HEK293T (cell line): ENCODE data around the gene NELFB.

Experiments
- CTCF ChIA-PET: fragments of 350-600 bp; formaldehyde crosslinking; extraction: SDS; loops from one replicate; lab custom pipeline; 2021; ENCODE audit warnings: antibody characterized with exemption, inconsistent platforms; lab: Yijun Ruan, JAX
- POLR2A ChIA-PET: fragments of 350-600 bp; formaldehyde crosslinking; extraction: SDS; loops from one replicate; lab custom pipeline; 2020; ENCODE audit warnings: antibody characterized with exemption, inconsistent platforms; lab: Yijun Ruan, JAX
- DNase-seq: peaks from one replicate; pipeline ENCODE4 v3.0.0; 2012; ENCODE audit warnings: mixed read lengths; ENCODE audit errors: extremely low spot score
- ARNT ChIP-seq: fragments of 450-650 bp; IDR thresholded peaks from 2 replicates; pipeline ENCODE4 v1.6.1; 2017; ENCODE audit warnings: mild to moderate bottlenecking
- BHLHE40 ChIP-seq: fragments of 450-650 bp; IDR thresholded peaks from 2 replicates; pipeline ENCODE4 v1.6.1; 2016; ENCODE audit warnings: mild to moderate bottlenecking, moderate library complexity, borderline replicate concordance
- CTBP1 ChIP-seq: fragments of 450-650 bp; IDR thresholded peaks from 2 replicates; pipeline ENCODE4 v1.6.1; 2016; ENCODE audit warnings: borderline replicate concordance
- ELF4 ChIP-seq: fragments of 450-650 bp; IDR thresholded peaks from 2 replicates; pipeline ENCODE4 v1.6.1; 2017; ENCODE audit warnings: antibody characterized with exemption
- FOXA1 ChIP-seq: fragments of 450-650 bp; IDR thresholded peaks from 2 replicates; pipeline ENCODE4 v1.6.1; 2016; ENCODE audit warnings: mild to moderate bottlenecking
- FOXK2 ChIP-seq: fragments of 450-650 bp; IDR thresholded peaks from 2 replicates; pipeline ENCODE4 v1.6.1; 2016; ENCODE audit warnings: mild to moderate bottlenecking
- FOXM1 ChIP-seq: fragments of 450-650 bp; IDR thresholded peaks from 2 replicates; pipeline ENCODE4 v1.6.1; 2017; ENCODE audit warnings: mild to moderate bottlenecking, borderline replicate concordance
- HDGF ChIP-seq: fragments of 450-650 bp; IDR thresholded peaks from 2 replicates; pipeline ENCODE4 v1.6.1; 2017; ENCODE audit warnings: antibody characterized with exemption, borderline replicate concordance
- L3MBTL2 ChIP-seq: fragments of 450-650 bp; conservative IDR thresholded peaks from 2 replicates; pipeline ENCODE4 v1.6.1; 2016; ENCODE audit warnings: mild to moderate bottlenecking
- LEF1 ChIP-seq: fragments of 450-650 bp; IDR thresholded peaks from 2 replicates; pipeline ENCODE4 v1.6.1; 2017; ENCODE audit warnings: mild to moderate bottlenecking, borderline replicate concordance
- NFRKB ChIP-seq: fragments of 450-650 bp; IDR thresholded peaks from 2 replicates; pipeline ENCODE4 v1.6.1; 2016; ENCODE audit warnings: mild to moderate bottlenecking, moderate library complexity
- SP1 ChIP-seq: fragments of 450-650 bp; IDR thresholded peaks from 2 replicates; pipeline ENCODE4 v1.6.1; 2017
- SUZ12 ChIP-seq: fragments of 450-650 bp; IDR thresholded peaks from 2 replicates; pipeline ENCODE4 v1.6.1; 2016; ENCODE audit warnings: mild to moderate bottlenecking
- TARDBP ChIP-seq: fragments of 450-650 bp; IDR thresholded peaks from 2 replicates; pipeline ENCODE4 v1.6.1; 2016
- ZNF384 ChIP-seq: fragments of 450-650 bp; IDR thresholded peaks from 2 replicates; pipeline ENCODE4 v1.6.1; 2016
- TF ChIP-seq, protein P1 (sequence below): fragments of 450-650 bp; IDR thresholded peaks from 2 replicates; pipeline ENCODE4 v1.6.1; 2016

NELFB gene

DNA sequence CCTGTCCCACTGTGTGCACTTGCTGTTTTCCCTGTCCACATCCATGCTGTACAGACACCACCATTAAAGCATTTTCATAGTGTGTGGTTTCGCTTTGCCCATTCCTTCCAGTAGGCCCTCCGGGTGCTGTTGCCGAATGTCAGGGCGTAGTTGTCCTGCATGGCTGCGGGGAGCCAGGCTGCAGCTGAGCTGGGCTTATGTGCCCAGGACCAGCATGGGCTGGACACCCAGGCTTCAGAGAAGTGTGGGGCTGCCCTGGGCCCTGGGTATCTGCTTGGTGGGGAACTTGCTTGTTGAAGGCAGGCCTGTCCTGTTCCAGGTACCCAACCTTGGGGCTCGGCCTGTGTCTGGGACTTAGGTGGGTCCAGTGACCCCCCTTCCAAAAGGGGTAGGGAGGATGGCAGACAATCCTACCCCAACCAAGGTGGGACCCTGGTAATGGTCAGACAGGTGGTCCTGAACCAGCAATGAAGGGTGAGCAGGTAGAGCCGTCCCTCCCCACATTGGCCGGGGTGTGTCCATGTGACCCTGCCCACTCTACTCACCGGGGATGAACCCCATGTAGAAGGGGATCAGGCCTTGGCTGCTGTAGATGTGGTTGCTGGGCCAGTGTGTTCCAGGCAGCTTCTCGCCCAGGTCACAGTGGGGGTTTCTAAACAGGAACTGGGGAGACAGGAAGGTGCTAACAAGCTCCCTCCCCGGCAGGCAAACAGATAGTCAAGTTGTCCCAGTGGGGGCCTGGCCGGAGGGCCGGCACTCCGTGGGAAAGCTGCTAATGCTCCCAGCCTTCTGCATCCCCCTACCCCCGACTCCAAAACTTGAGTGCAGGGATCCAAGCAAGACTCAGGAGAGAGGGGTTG lies 11.3 kb upstream of the NELFB start:
- CTCF ChIA-PET, result no interaction called here
- TF ChIP-seq FOXM1 (no peak), ELF4 (0 out of 2 replicates have a peak, but pooled peaks have one; percentile 11)
- no peak for DNase-seq
- POLR2A ChIA-PET, result interaction anchor here (2.1 to 4.4 kb wide), 2 partner anchors 10 to 21 kb away, joined by 7 to 44 read pairs; partner anchors contain the start of genes NELFB and RNF208

DNA sequence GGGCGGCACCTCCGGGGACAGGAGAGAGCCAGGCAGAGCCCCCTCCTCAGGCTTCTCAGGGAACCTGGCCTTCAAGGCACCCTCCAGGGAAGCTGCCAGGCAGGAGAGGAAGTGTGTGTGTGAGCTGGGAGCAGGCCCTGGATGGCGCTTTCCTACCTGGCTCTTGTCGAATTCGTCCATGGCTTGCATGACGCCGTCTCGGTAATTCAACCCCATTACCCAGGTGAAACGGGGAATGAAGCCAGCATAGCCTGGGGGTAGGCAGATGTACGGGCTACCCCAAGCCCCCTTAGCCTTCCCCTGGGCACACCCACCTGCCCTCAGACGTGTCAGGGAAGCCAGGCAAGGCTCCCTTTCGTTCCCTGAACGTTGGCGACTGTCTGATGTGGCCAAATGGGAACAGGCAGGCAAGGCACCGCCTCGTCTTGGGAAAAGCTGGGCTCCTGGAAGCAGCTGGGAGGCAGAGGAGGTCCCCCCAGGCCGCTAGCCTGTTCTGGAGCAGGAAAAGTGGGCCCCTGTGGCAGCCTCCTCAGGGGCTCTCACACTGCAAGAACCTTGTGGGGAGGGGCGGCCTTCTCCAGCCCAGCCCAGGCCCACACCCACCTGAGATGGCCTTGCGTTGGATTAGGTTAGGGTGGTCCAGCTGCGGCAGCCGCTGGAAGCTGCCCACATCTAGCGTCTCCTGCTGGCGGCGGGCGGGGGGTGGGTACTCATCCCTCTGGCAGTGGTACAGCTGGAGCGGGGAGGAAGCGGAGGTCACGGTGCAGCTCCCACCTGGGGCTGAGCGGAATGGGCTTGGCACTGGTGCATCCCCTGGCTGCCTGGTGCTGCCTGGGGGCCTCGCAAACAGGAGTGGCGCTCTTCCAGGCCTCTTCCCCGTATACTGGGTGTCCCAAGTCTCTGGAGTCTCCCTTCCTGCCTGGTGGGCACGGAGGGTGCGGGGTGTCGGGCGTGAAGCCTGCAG lies 10.4 kb upstream of the NELFB start:
- no peak for DNase-seq
- TF ChIP-seq TARDBP (no peak), HDGF (no peak), ARNT (no peak), ELF4 (no peak), FOXM1 (no peak), SP1 (no peak), L3MBTL2 (no peak)
- TF ChIP-seq, protein P1, sequence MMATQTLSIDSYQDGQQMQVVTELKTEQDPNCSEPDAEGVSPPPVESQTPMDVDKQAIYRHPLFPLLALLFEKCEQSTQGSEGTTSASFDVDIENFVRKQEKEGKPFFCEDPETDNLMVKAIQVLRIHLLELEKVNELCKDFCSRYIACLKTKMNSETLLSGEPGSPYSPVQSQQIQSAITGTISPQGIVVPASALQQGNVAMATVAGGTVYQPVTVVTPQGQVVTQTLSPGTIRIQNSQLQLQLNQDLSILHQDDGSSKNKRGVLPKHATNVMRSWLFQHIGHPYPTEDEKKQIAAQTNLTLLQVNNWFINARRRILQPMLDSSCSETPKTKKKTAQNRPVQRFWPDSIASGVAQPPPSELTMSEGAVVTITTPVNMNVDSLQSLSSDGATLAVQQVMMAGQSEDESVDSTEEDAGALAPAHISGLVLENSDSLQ, result no peak
- ChIA-PET POLR2A (interaction anchor here (0.7 to 4.4 kb wide), 2 partner anchors 9 to 20 kb away, joined by 3 to 44 read pairs; partner anchors contain the start of gene NELFB), CTCF (no interaction called here)

DNA sequence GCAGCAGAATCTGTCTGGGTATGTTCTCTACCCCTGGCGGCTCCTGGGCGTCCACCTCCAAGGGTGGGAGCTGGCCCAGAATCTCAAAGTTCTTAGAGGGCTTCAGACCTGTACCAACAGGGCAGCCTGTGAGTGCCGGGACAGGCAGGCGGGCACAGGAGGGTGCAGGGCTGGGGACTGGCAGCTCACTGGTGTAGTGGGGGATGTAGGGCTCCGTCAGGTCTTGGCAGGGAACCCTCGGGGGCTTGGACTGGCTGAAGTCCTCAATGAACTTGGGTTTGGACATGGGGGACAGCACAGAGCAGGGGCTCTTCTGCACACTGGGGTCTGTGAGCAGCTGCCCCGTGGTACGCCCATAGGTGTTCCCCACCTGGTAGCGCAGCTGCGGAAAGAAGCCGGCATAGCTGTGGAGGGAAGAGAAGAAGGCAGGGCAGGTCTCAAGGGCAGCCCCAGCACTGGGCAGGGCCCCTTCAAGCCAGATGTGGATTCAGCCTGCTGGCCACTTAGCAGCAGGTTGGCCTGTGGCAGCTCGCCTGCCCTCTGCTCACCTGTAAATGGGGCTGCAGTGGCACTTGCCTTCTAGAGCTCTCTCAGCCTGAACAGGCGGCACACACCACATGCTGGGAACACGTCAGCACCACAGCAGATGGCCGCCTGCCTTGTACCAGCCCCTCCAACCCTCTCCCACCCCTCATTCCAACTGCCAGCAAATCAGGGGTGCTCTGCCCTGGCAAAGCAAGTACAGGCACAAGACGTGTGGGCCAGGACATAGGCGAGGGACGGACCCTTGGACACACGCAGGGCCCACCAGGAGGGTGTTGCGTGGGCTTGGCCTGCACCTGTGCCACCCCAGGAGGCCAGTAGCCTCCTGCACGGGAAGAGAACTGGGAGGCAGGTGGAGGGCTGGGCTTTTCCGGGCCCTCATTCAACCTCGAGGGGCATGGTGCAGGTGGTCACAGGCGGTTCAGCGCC lies 9.4 kb upstream of the NELFB start:
- POLR2A ChIA-PET, result interaction anchor here (4.4 kb wide), 1 partner anchor 8 kb away, joined by 44 read pairs; the partner anchor contains the start of gene NELFB
- DNase-seq, result no peak
- TF ChIP-seq CTBP1, result no peak
- TF ChIP-seq, protein P1, result no peak
- TF ChIP-seq ARNT, result no peak
- no peak for TF ChIP-seq L3MBTL2
- TF ChIP-seq NFRKB, result no peak
- TF ChIP-seq LEF1, result no peak
- no peak for TF ChIP-seq BHLHE40
- TF ChIP-seq TARDBP, result no peak
- no peak for TF ChIP-seq FOXM1
- TF ChIP-seq ZNF384, result no peak
- no peak for TF ChIP-seq SUZ12
- no peak for TF ChIP-seq FOXA1
- CTCF ChIA-PET, result no interaction called here

DNA sequence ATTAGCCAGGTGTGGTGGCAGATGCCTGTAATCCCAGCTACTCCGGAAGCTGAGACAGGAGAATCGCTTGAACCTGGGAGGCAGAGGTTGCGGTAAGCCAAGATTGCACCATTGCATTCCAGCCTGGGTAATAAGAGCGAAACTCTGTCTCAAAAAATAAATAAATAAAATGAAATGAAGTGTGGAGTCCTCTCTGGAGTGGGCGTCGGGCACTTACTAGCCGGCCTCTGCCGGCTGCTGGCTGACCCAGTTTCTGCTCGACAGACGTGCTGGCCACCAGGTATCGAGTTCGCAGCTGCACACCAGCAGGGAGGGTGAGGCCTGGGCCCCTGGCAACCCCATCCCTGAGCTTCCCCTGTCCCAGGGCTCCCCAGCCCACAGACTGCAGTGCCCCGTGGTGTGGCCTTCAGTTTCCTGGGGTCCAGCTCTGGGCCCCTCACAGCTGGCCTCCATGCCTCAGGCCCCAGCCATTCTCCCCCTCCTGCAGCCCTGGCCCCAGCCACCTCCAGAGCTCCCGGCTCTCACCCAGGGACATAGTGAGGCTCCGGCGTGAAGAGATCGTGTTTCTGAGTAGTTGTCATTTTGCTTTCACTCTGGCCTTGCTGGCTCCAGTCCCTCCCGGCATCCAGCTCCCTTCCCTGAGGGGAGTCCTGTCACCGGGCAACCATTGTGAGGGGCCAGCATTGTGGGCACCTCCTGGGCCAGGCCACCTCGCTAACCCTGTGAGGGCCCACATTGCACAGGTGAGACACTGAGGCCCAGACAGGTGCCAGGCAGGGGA lies 7.8 kb upstream of the NELFB start:
- ChIA-PET POLR2A (interaction anchor here (0.9 kb wide), 1 partner anchor 118 kb away, joined by 3 read pairs; no protein-coding TSS in a partner anchor), CTCF (no interaction called here)
- TF ChIP-seq CTBP1 (no peak), SP1 (no peak), NFRKB (no peak), LEF1 (no peak), TARDBP (no peak), ARNT (no peak), BHLHE40 (no peak)
- TF ChIP-seq, protein P1, result no peak
- no peak for DNase-seq

DNA sequence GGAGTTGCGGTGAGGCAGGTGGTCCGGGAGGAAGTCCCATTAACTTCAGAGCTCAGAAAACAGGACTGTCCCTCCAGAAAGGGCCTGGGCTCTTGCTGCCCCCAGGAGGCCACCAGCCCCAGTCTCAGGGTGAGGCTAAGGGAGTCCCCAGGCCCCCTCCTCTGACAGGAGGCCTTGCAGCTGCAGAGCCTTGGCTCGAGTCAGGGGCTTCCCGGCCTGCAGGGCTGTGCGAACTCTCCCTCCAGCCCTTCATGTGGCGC lies 7.3 kb upstream of the NELFB start:
- no peak for DNase-seq
- ChIA-PET CTCF (no interaction called here), POLR2A (interaction anchor here (0.9 kb wide), 1 partner anchor 118 kb away, joined by 3 read pairs; no protein-coding TSS in a partner anchor)
- no peak for TF ChIP-seq ELF4
- TF ChIP-seq NFRKB, result no peak
- no peak for TF ChIP-seq FOXM1
- TF ChIP-seq BHLHE40, result no peak
- TF ChIP-seq FOXK2, result no peak
- TF ChIP-seq SUZ12, result no peak
- TF ChIP-seq LEF1, result no peak
- no peak for TF ChIP-seq ARNT
- no peak for TF ChIP-seq HDGF
- TF ChIP-seq, protein P1, result no peak
- TF ChIP-seq TARDBP, result no peak
- no peak for TF ChIP-seq SP1
- no peak for TF ChIP-seq CTBP1
- no peak for TF ChIP-seq ZNF384
- no peak for TF ChIP-seq FOXA1
- TF ChIP-seq L3MBTL2, result no peak
